HEK293 (cell line): ENCODE measurements around the gene KIF3B.

ENCODE experiments used
- CTCF ChIA-PET: fragments of 350-600 bp; formaldehyde crosslinking; extraction: SDS; loops from one replicate; lab custom pipeline; 2021; ENCODE audit warnings: antibody characterized with exemption; lab: Yijun Ruan, JAX
- POLR2A ChIA-PET: fragments of 300-600 bp; formaldehyde crosslinking; extraction: SDS; loops from one replicate; lab custom pipeline; 2020; ENCODE audit warnings: antibody characterized with exemption, inconsistent platforms; lab: Yijun Ruan, JAX
- H3K27ac ChIP-seq: fragments of 200-500 bp; sonication (Bioruptor generic); 2 replicates; pipeline ENCODE4 v1.5.1; 2014; ENCODE audit warnings: low read depth, low read length, control low read depth, inconsistent platforms; ENCODE audit errors: extremely low read depth
- H3K36me3 ChIP-seq, 2 experiments: fragments of 200-500 bp in 1 of 2; sonication (Bioruptor generic) in 1 of 2; 1 replicate in 1 of 2; 2 replicates in 1 of 2; pipeline ENCODE4 v1.5.1; 2014 to 2017; ENCODE audit warnings: inconsistent platforms in 2 of 2, low read length in 2 of 2; ENCODE audit not compliant: control insufficient read depth in 2 of 2, insufficient read depth in 1 of 2
- H3K4me1 ChIP-seq: fragments of 200-500 bp; sonication (Bioruptor generic); 2 replicates; pipeline ENCODE4 v1.5.1; 2014; ENCODE audit warnings: mild to moderate bottlenecking, low read length, inconsistent platforms; ENCODE audit not compliant: control insufficient read depth, insufficient read depth
- H3K4me3 ChIP-seq: 2 replicates; pipeline ENCODE4 v1.5.1; 2011; ENCODE audit warnings: low read depth, mild to moderate bottlenecking, control low read depth, low read length, moderate library complexity
- H3K9me3 ChIP-seq: fragments of 200-500 bp; sonication (Bioruptor generic); 2 replicates; pipeline ENCODE4 v1.5.1; 2014; ENCODE audit warnings: low read depth, low read length, inconsistent platforms; ENCODE audit not compliant: control insufficient read depth, insufficient read depth
- BCL11A ChIP-seq: fragments of 450-650 bp; formaldehyde crosslinking; IDR thresholded peaks from 2 replicates; pipeline ENCODE4 v1.5.1; 2016; ENCODE audit warnings: low read depth, missing biosample characterization, missing genetic modification characterization
- BCL11B ChIP-seq: fragments of 450-650 bp; formaldehyde crosslinking; IDR thresholded peaks from 2 replicates; pipeline ENCODE4 v1.5.1; 2016; ENCODE audit warnings: low read depth, missing biosample characterization, missing genetic modification characterization
- KLF1 ChIP-seq: fragments of 450-650 bp; formaldehyde crosslinking; IDR thresholded peaks from 2 replicates; pipeline ENCODE4 v1.5.1; 2016; ENCODE audit warnings: missing biosample characterization, missing genetic modification characterization
- PRDM6 ChIP-seq: fragments of 450-650 bp; formaldehyde crosslinking; IDR thresholded peaks from 2 replicates; pipeline ENCODE4 v1.5.1; 2017; ENCODE audit warnings: missing biosample characterization, missing genetic modification characterization
- TCF7L2 ChIP-seq: IDR thresholded peaks from 2 replicates; pipeline ENCODE4 v1.6.1; 2011; ENCODE audit warnings: low read depth, mild to moderate bottlenecking, inconsistent platforms, low read length, moderate library complexity, borderline replicate concordance
- ZBTB26 ChIP-seq: fragments of 450-650 bp; formaldehyde crosslinking; optimal IDR thresholded peaks from 2 replicates; pipeline ENCODE3; 2016; ENCODE audit warnings: missing biosample characterization, mild to moderate bottlenecking, missing genetic modification characterization
- ZBTB8A ChIP-seq: fragments of 450-650 bp; formaldehyde crosslinking; IDR thresholded peaks from 2 replicates; pipeline ENCODE4 v1.5.1; 2016; ENCODE audit warnings: missing biosample characterization, missing genetic modification characterization
- ZNF112 ChIP-seq: fragments of 450-650 bp; formaldehyde crosslinking; IDR thresholded peaks from 2 replicates; pipeline ENCODE4 v1.5.0; 2017; ENCODE audit warnings: missing biosample characterization, missing genetic modification characterization
- ZNF202 ChIP-seq: fragments of 450-650 bp; formaldehyde crosslinking; IDR thresholded peaks from 2 replicates; pipeline ENCODE4 v1.5.1; 2016; ENCODE audit warnings: missing biosample characterization, missing genetic modification characterization, borderline replicate concordance
- ZNF23 ChIP-seq: fragments of 450-650 bp; formaldehyde crosslinking; IDR thresholded peaks from 2 replicates; pipeline ENCODE4 v1.5.1; 2016; ENCODE audit warnings: missing biosample characterization, missing genetic modification characterization, borderline replicate concordance
- ZNF324 ChIP-seq: fragments of 450-650 bp; formaldehyde crosslinking; IDR thresholded peaks from 2 replicates; pipeline ENCODE4 v1.5.1; 2016; ENCODE audit warnings: missing biosample characterization, missing genetic modification characterization
- ZNF513 ChIP-seq: fragments of 450-650 bp; IDR thresholded peaks from 2 replicates; pipeline ENCODE4 v1.5.1; 2018; ENCODE audit warnings: missing biosample characterization, missing genetic modification characterization
- ZNF549 ChIP-seq: fragments of 450-650 bp; IDR thresholded peaks from 2 replicates; pipeline ENCODE4 v1.5.1; 2018; ENCODE audit warnings: missing biosample characterization, missing genetic modification characterization, mild to moderate bottlenecking, inconsistent platforms, moderate library complexity
- ZNF585B ChIP-seq: fragments of 450-650 bp; formaldehyde crosslinking; IDR thresholded peaks from 2 replicates; pipeline ENCODE4 v1.5.1; 2016; ENCODE audit warnings: missing biosample characterization, missing genetic modification characterization
- ZNF677 ChIP-seq: fragments of 450-650 bp; IDR thresholded peaks from 2 replicates; pipeline ENCODE4 v1.5.0; 2018; ENCODE audit warnings: missing biosample characterization, mild to moderate bottlenecking, missing genetic modification characterization, moderate library complexity
- ZNF747 ChIP-seq: fragments of 450-650 bp; formaldehyde crosslinking; IDR thresholded peaks from 2 replicates; pipeline ENCODE4 v1.5.1; 2016; ENCODE audit warnings: missing biosample characterization, missing genetic modification characterization
- TF ChIP-seq, protein P1 (sequence below): sonication (generic); formaldehyde crosslinking; IDR thresholded peaks from 2 replicates; pipeline ENCODE4 v1.8.1; 2022; ENCODE audit warnings: mild to moderate bottlenecking, moderate library complexity, missing genetic modification reagents
- TF ChIP-seq, protein P2 (sequence below): fragments of 450-650 bp; formaldehyde crosslinking; IDR thresholded peaks from 2 replicates; pipeline ENCODE4 v1.5.1; 2016; ENCODE audit warnings: missing biosample characterization, missing genetic modification characterization
- TF ChIP-seq, protein P3 (sequence below): fragments of 450-650 bp; formaldehyde crosslinking; IDR thresholded peaks from 2 replicates; pipeline ENCODE4 v1.5.1; 2016; ENCODE audit warnings: missing biosample characterization, missing genetic modification characterization, low read depth

The KIF3B gene

DNA sequence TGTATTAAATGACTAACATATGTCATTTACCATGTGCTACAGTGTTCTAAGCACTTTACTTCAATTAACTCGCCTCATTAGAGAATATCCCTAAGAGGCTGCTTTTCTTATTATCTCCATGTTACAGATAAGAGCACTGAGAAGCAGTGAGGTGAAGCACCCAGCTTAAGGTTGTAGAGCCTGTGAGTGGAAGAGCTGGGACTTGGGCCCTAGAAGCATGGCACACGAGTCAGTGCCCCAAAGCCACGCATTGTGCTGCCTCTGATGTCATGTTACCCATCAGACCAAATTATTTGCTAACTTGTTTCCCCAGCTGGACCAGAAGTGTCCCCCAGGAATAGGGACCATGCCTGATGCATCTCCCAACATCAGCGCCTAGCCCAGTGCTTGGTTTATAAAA is 35.6 kb upstream of the KIF3B start:
- H3K4me1 ChIP-seq = 0 out of 2 replicates have a peak, but pooled peaks cover 2% of the 10 kb centered on the region
- no peak overlapping the region for H3K27ac ChIP-seq
- TF ChIP-seq ZBTB26 (no peak), ZNF677 (tag by site-specific recombination) (no peak), ZNF112 (tag by site-specific recombination) (no peak), BCL11A (tag by site-specific recombination) (no peak), PRDM6 (tag by site-specific recombination) (no peak), ZNF585B (no peak), ZNF202 (tag by site-specific recombination) (no peak), ZNF324 (tag by site-specific recombination) (no peak), ZNF747 (no peak), KLF1 (tag by site-specific recombination) (no peak), TCF7L2 (no peak), ZNF23 (tag by site-specific recombination) (no peak), ZNF513 (no peak), ZBTB8A (no peak), ZNF549 (tag by site-specific recombination) (no peak), BCL11B (tag by site-specific recombination) (no peak)
- TF ChIP-seq, protein P1, sequence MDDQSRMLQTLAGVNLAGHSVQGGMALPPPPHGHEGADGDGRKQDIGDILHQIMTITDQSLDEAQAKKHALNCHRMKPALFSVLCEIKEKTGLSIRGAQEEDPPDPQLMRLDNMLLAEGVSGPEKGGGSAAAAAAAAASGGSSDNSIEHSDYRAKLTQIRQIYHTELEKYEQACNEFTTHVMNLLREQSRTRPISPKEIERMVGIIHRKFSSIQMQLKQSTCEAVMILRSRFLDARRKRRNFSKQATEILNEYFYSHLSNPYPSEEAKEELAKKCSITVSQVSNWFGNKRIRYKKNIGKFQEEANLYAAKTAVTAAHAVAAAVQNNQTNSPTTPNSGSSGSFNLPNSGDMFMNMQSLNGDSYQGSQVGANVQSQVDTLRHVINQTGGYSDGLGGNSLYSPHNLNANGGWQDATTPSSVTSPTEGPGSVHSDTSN (CRISPR knock-in tag) = no peak
- TF ChIP-seq, protein P2, sequence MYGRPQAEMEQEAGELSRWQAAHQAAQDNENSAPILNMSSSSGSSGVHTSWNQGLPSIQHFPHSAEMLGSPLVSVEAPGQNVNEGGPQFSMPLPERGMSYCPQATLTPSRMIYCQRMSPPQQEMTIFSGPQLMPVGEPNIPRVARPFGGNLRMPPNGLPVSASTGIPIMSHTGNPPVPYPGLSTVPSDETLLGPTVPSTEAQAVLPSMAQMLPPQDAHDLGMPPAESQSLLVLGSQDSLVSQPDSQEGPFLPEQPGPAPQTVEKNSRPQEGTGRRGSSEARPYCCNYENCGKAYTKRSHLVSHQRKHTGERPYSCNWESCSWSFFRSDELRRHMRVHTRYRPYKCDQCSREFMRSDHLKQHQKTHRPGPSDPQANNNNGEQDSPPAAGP (tag by site-specific recombination) = no peak
- TF ChIP-seq, protein P3, sequence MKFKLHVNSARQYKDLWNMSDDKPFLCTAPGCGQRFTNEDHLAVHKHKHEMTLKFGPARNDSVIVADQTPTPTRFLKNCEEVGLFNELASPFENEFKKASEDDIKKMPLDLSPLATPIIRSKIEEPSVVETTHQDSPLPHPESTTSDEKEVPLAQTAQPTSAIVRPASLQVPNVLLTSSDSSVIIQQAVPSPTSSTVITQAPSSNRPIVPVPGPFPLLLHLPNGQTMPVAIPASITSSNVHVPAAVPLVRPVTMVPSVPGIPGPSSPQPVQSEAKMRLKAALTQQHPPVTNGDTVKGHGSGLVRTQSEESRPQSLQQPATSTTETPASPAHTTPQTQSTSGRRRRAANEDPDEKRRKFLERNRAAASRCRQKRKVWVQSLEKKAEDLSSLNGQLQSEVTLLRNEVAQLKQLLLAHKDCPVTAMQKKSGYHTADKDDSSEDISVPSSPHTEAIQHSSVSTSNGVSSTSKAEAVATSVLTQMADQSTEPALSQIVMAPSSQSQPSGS (tag by site-specific recombination) = no peak
- ChIA-PET CTCF (interaction anchor here (1.1 kb wide), 1 partner anchor 19 kb away, joined by 3 read pairs; no protein-coding TSS in a partner anchor), POLR2A (no interaction called here)
- H3K9me3 ChIP-seq = no peaks in the 10 kb centered on the region
- no peak overlapping the region for H3K4me3 ChIP-seq
- peaks cover 0 to 1% of the 10 kb centered on the region in 2 experiments; a peak in 1 of 3 replicates for H3K36me3 ChIP-seq
